Ishikawa (cell line): Measurements from ENCODE around the gene P3H1.

Experiments
- CEBPB ChIP-seq: IDR thresholded peaks from 2 replicates; pipeline ENCODE4 v1.6.1; 2012
- CREB1 ChIP-seq: IDR thresholded peaks from 2 replicates; pipeline ENCODE4 v1.6.1; 2012; ENCODE audit warnings: low read depth
- EGR1 ChIP-seq: IDR thresholded peaks from 2 replicates; pipeline ENCODE4 v1.6.1; 2012
- EP300 ChIP-seq: IDR thresholded peaks from 2 replicates; pipeline ENCODE4 v1.6.1; 2012; ENCODE audit warnings: borderline replicate concordance
- FOXM1 ChIP-seq: IDR thresholded peaks from 2 replicates; pipeline ENCODE4 v1.6.1; 2012; ENCODE audit warnings: low read depth, borderline replicate concordance
- NFIC ChIP-seq: IDR thresholded peaks from 2 replicates; pipeline ENCODE4 v1.6.1; 2012
- RAD21 ChIP-seq: IDR thresholded peaks from 2 replicates; pipeline ENCODE4 v1.6.1; 2012; ENCODE audit warnings: low read depth
- TCF12 ChIP-seq: IDR thresholded peaks from 2 replicates; pipeline ENCODE4 v1.6.1; 2012; ENCODE audit warnings: low read depth
- TEAD4 ChIP-seq: IDR thresholded peaks from 2 replicates; pipeline ENCODE4 v1.6.1; 2012
- USF1 ChIP-seq: IDR thresholded peaks from 2 replicates; pipeline ENCODE4 v1.6.1; 2012
- YY1 ChIP-seq: IDR thresholded peaks from 2 replicates; pipeline ENCODE4 v1.6.1; 2012; ENCODE audit warnings: low read depth
- ZBTB7A ChIP-seq: IDR thresholded peaks from 2 replicates; pipeline ENCODE4 v1.6.1; 2012; ENCODE audit warnings: low read depth
- TF ChIP-seq, protein P1 (sequence below): IDR thresholded peaks from 2 replicates; pipeline ENCODE4 v1.6.1; 2012; ENCODE audit warnings: low read depth, mild to moderate bottlenecking
- TF ChIP-seq, protein P2 (sequence below): IDR thresholded peaks from 2 replicates; pipeline ENCODE4 v1.6.1; 2012

The P3H1 gene

DNA sequence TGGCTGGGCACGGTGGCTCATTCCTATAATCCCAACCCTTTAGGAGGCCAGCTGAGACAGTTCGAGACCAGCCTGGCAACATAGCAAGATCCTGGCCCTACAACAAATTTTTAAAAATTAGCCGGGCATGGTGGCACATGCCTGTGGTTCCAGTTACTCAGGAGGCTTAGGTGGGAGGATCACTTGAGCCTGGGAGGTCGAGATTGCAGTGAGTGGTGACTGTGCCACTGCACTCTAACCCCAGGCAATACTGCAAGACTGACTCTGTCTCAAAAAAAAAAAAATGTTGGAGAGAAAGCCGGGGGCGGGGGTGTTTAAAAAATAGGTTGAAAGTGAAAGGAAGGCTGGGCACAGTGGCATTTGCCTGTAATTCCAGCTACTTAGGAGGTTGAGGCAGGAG lies 43.3 kb downstream of the P3H1 start:
- no peak for TF ChIP-seq ZBTB7A
- TF ChIP-seq RAD21: no peak
- TF ChIP-seq TEAD4: no peak
- TF ChIP-seq USF1: no peak
- TF ChIP-seq CREB1: no peak
- no peak for TF ChIP-seq EGR1
- no peak for TF ChIP-seq EP300

DNA sequence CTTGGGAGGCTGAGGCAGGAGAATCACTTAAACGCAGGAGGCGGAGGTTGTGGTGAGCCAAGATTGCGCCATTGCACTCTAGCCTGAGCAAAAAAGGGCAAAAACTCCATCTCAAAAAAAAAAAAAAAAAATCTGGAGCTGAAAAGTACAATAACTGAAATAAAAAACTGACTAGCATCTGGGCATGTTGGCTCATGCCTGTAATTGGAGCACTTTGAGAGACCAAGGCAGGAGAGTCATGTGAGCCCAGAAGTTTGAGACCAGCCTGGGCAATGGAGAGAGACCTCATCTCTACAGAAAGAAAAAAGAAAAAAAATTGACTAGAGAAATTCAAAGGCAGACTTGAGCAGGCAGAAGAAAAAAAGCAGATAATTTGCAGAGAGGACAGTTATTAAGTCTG lies 44.9 kb downstream of the P3H1 start:
- TF ChIP-seq, protein P1, sequence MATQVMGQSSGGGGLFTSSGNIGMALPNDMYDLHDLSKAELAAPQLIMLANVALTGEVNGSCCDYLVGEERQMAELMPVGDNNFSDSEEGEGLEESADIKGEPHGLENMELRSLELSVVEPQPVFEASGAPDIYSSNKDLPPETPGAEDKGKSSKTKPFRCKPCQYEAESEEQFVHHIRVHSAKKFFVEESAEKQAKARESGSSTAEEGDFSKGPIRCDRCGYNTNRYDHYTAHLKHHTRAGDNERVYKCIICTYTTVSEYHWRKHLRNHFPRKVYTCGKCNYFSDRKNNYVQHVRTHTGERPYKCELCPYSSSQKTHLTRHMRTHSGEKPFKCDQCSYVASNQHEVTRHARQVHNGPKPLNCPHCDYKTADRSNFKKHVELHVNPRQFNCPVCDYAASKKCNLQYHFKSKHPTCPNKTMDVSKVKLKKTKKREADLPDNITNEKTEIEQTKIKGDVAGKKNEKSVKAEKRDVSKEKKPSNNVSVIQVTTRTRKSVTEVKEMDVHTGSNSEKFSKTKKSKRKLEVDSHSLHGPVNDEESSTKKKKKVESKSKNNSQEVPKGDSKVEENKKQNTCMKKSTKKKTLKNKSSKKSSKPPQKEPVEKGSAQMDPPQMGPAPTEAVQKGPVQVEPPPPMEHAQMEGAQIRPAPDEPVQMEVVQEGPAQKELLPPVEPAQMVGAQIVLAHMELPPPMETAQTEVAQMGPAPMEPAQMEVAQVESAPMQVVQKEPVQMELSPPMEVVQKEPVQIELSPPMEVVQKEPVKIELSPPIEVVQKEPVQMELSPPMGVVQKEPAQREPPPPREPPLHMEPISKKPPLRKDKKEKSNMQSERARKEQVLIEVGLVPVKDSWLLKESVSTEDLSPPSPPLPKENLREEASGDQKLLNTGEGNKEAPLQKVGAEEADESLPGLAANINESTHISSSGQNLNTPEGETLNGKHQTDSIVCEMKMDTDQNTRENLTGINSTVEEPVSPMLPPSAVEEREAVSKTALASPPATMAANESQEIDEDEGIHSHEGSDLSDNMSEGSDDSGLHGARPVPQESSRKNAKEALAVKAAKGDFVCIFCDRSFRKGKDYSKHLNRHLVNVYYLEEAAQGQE: no peak
- TF ChIP-seq EP300 (no peak), USF1 (no peak), YY1 (no peak), CREB1 (no peak), FOXM1 (no peak), NFIC (no peak), EGR1 (no peak), TEAD4 (no peak), TCF12 (no peak)
- TF ChIP-seq, protein P2, sequence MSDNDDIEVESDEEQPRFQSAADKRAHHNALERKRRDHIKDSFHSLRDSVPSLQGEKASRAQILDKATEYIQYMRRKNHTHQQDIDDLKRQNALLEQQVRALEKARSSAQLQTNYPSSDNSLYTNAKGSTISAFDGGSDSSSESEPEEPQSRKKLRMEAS: no peak

DNA sequence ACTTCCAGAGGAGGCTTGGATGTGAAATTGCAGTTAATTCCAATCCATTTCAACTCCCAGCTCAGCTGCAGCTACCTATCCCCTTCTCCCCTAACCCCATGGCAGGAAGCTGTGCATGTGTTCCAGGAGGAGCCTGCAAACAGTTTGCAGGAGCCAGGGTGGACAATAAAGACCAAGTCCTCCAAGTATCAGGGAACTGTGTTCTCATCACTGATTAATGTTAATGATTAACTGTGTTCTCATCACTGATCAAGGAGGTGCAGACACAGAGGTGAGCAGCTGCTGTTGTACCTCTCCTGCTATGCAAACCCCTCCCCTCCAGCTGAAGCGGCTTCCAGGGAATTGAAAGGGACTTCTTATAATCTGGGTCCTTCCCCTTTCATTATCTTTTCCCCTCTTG lies 46.0 kb downstream of the P3H1 start:
- TF ChIP-seq EP300: no peak
- no peak for TF ChIP-seq FOXM1
- TF ChIP-seq CREB1: no peak

DNA sequence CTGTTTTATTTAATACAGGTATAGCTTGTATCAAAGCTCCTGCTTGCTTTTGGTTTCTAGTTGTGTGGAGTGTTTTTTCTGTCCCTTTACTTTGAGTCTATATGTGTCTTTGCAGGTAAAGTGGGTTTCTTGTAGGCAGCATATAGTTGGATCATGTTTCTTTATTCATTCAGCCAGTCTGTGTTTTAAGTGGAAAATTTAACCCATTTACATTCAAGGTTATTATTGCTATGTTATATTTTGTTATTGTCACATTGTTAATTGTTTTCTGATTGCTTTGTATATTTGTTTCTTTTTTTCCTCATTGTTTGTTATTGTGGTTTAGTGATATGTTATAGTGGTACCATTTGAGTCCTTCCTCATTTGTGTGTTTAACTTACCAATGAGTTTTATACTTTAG lies 53.5 kb downstream of the P3H1 start:
- TF ChIP-seq, protein P2: no peak
- TF ChIP-seq YY1 (no peak), EP300 (no peak), EGR1 (no peak), TCF12 (no peak), NFIC (no peak)

GRCh38 chr1:42703888-42704464 lies 62.9 kb downstream of the P3H1 start:
- no peak for TF ChIP-seq ZBTB7A
- TF ChIP-seq, protein P2: no peak
- no peak for TF ChIP-seq EGR1
- TF ChIP-seq RAD21: no peak
- TF ChIP-seq, protein P1: no peak
- TF ChIP-seq FOXM1: no peak

- TF ChIP-seq TEAD4 (no peak), ZBTB7A (no peak), TCF12 (no peak), FOXM1 (no peak), CEBPB (no peak), CREB1 (no peak), NFIC (no peak), YY1 (no peak), EGR1 (no peak), USF1 (no peak), RAD21 (no peak), EP300 (no peak)
- TF ChIP-seq, protein P2: no peak
- TF ChIP-seq, protein P1: no peak
Measured at GRCh38 chr1:42700006-42700405, 66.8 kb downstream of the P3H1 start.
